Measurements from ENCODE around the gene RALGPS2.

The RALGPS2 gene

DNA sequence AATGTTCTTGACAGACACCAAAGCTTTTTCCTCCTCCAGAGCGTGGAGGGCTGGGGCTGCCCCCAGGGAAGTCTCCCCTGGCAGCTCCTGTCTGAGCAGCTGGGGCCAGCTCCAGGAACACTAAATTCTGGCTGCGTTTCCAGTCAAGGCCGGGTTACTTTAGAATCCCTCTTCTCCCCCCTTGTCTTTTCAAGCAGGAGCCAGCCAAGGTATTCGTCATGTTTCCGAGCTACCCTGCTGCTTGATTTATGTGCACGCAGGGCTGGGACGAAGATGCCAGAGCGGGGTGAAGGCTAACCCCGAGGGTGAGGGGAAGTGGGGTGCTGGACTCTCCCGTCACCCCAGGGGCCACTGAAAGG lies 213.9 kb downstream of the RALGPS2 start:
- TF ChIP-seq, protein P1, sequence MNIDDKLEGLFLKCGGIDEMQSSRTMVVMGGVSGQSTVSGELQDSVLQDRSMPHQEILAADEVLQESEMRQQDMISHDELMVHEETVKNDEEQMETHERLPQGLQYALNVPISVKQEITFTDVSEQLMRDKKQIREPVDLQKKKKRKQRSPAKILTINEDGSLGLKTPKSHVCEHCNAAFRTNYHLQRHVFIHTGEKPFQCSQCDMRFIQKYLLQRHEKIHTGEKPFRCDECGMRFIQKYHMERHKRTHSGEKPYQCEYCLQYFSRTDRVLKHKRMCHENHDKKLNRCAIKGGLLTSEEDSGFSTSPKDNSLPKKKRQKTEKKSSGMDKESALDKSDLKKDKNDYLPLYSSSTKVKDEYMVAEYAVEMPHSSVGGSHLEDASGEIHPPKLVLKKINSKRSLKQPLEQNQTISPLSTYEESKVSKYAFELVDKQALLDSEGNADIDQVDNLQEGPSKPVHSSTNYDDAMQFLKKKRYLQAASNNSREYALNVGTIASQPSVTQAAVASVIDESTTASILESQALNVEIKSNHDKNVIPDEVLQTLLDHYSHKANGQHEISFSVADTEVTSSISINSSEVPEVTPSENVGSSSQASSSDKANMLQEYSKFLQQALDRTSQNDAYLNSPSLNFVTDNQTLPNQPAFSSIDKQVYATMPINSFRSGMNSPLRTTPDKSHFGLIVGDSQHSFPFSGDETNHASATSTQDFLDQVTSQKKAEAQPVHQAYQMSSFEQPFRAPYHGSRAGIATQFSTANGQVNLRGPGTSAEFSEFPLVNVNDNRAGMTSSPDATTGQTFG (tag by site-specific recombination; IDR thresholded peaks at IDR 0.05; ENCODE audit: borderline replicate concordance), result no peak
- TF ChIP-seq ZNF202 (tag by site-specific recombination; IDR thresholded peaks at IDR 0.05; ENCODE audit: borderline replicate concordance) (no peak), ZNF792 (tag by site-specific recombination; IDR thresholded peaks at IDR 0.05) (no peak), GLIS1 (tag by site-specific recombination; IDR thresholded peaks at IDR 0.05) (no peak), ZNF830 (tag by site-specific recombination; IDR thresholded peaks at IDR 0.05; ENCODE audit: low read depth) (no peak), ZNF677 (tag by site-specific recombination; IDR thresholded peaks at IDR 0.05) (no peak), WT1 (tag by site-specific recombination; IDR thresholded peaks at IDR 0.05) (no peak), ZXDB (tag by site-specific recombination; IDR thresholded peaks at IDR 0.05) (no peak), TRIM28 (IDR thresholded peaks at IDR 0.05; ENCODE audit: borderline replicate concordance, low read length) (no peak)
- ChIA-PET POLR2A (no interaction called here), CTCF (no interaction called here)
- Histone ChIP-seq H3K27ac (ENCODE audit: extremely low read depth, low read depth, low read length) (no peak overlapping the region), H3K9me3 (ENCODE audit: control insufficient read depth, insufficient read depth, low read depth, low read length) (no peaks in the 10 kb centered on the region), H3K4me3 (ENCODE audit: low read depth, low read length) (no peak overlapping the region), H3K36me3 (ENCODE audit: control insufficient read depth in 2 of 2, insufficient read depth in 1 of 2, low read length in 2 of 2) (no peaks in the 10 kb centered on the region), H3K4me1 (ENCODE audit: control insufficient read depth, insufficient read depth, low read length) (no peaks in the 10 kb centered on the region)

DNA sequence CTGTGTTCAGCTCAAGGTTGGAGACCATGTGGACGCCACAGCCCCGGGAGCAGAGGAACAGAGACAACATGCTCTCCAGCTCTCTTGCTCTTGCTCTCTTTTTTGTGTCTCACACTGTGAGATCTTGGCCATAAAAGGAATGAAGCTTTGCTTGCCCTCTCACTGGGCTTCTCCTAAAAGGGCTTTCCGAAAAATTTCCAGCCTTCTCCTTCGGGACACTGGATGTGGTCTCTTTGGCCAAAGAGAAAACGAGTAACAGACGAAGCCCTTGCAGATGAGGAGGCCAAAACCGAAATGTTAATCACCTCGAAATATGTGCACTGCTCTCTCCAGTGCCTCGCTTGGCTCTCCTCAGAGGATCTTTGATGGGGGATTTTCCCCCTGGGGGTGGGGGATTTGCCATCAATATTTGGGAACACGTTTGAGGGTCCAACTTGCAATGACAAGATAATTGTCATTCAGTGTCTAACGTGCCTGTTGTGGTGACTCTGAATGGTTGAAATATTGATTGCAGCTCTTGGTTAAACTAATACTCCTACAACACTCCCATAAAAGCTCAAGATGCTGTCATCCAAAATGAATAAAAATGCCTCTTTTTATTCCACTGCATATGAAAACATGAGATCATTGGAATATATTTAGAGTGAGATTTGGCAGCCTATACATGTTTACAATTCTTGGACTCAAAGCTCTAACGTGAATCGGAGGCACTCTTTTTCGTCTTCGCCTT lies 214.5 kb downstream of the RALGPS2 start:
- Histone ChIP-seq H3K4me1 (ENCODE audit: control insufficient read depth, insufficient read depth, low read length) (no peaks in the 10 kb centered on the region), H3K36me3 (ENCODE audit: control insufficient read depth in 2 of 2, insufficient read depth in 1 of 2, low read length in 2 of 2) (no peaks in the 10 kb centered on the region), H3K4me3 (ENCODE audit: low read depth, low read length) (no peak overlapping the region), H3K9me3 (ENCODE audit: control insufficient read depth, insufficient read depth, low read depth, low read length) (no peaks in the 10 kb centered on the region), H3K27ac (ENCODE audit: extremely low read depth, low read depth, low read length) (no peak overlapping the region)
- CTCF ChIA-PET, result interaction anchor here (1.7 kb wide), 1 partner anchor 63 kb away, joined by 4 read pairs; no protein-coding TSS in a partner anchor
- no peak for TF ChIP-seq ZNF24 (tag by site-specific recombination; IDR thresholded peaks at IDR 0.05)
- TF ChIP-seq, protein P2, sequence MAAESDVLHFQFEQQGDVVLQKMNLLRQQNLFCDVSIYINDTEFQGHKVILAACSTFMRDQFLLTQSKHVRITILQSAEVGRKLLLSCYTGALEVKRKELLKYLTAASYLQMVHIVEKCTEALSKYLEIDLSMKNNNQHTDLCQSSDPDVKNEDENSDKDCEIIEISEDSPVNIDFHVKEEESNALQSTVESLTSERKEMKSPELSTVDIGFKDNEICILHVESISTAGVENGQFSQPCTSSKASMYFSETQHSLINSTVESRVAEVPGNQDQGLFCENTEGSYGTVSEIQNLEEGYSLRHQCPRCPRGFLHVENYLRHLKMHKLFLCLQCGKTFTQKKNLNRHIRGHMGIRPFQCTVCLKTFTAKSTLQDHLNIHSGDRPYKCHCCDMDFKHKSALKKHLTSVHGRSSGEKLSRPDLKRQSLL (tag by site-specific recombination; IDR thresholded peaks at IDR 0.05), result no peak
- TF ChIP-seq, protein P3, sequence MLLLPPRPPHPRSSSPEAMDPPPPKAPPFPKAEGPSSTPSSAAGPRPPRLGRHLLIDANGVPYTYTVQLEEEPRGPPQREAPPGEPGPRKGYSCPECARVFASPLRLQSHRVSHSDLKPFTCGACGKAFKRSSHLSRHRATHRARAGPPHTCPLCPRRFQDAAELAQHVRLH (tag by site-specific recombination; IDR thresholded peaks at IDR 0.05), result no peak
- no peak for TF ChIP-seq ZNF561 (tag by site-specific recombination; IDR thresholded peaks at IDR 0.05; ENCODE audit: borderline replicate concordance)
- TF ChIP-seq ZNF530 (tag by site-specific recombination; IDR thresholded peaks at IDR 0.05; ENCODE audit: low read depth), result no peak
- TF ChIP-seq ZNF23 (tag by site-specific recombination; IDR thresholded peaks at IDR 0.05; ENCODE audit: borderline replicate concordance), result no peak
- TF ChIP-seq ZSCAN16 (tag by site-specific recombination; IDR thresholded peaks at IDR 0.05), result no peak
- TF ChIP-seq ZNF169 (tag by site-specific recombination; IDR thresholded peaks at IDR 0.05), result no peak
- POLR2A ChIA-PET, result no interaction called here

DNA sequence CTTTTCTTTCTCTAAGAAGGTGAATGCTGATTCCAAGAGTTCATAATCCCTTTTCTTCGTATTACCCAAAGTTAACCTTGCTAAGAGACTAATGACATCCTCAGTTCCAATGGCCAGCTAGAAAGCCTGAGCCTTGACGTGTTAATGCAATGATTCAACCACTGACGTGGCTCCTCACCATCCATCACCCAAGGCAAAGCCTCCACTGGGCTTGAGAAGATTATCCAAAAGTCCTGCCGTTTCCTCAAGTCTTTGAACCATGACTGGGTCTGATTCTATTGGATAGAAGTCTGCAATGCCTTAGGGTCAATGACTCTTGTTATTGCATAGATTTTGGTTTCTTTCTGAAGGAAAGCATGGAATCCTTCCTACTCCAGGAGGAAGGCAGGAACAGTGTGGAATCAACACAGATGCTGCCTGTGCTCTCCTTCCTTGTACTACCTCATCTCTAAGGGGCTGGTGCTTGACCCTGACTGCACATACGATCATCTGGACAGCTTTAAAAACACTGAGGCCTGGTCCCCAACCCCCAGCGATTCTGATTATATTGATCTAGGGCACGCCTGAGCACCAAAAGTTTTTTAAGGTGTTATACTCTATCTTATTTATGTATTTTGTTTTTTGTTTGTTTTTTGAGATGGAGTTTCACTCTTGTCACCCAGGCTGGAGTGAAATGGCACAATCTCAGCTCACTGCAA lies 215.2 kb downstream of the RALGPS2 start:
- no peaks in the 10 kb centered on the region for H3K4me1 ChIP-seq (ENCODE audit: control insufficient read depth, insufficient read depth, low read length)
- no peak overlapping the region for H3K4me3 ChIP-seq (ENCODE audit: low read depth, low read length)
- ChIA-PET POLR2A (no interaction called here), CTCF (interaction anchor here (1.7 kb wide), 1 partner anchor 62 kb away, joined by 4 read pairs; no protein-coding TSS in a partner anchor)
- H3K9me3 ChIP-seq (ENCODE audit: control insufficient read depth, insufficient read depth, low read depth, low read length), result no peaks in the 10 kb centered on the region
- H3K36me3 ChIP-seq (ENCODE audit: control insufficient read depth in 2 of 2, insufficient read depth in 1 of 2, low read length in 2 of 2), result no peaks in the 10 kb centered on the region
- H3K27ac ChIP-seq (ENCODE audit: extremely low read depth, low read depth, low read length), result no peak overlapping the region
- no peak for TF ChIP-seq ZSCAN30 (tag by site-specific recombination; IDR thresholded peaks at IDR 0.05)
- TF ChIP-seq, protein P4, sequence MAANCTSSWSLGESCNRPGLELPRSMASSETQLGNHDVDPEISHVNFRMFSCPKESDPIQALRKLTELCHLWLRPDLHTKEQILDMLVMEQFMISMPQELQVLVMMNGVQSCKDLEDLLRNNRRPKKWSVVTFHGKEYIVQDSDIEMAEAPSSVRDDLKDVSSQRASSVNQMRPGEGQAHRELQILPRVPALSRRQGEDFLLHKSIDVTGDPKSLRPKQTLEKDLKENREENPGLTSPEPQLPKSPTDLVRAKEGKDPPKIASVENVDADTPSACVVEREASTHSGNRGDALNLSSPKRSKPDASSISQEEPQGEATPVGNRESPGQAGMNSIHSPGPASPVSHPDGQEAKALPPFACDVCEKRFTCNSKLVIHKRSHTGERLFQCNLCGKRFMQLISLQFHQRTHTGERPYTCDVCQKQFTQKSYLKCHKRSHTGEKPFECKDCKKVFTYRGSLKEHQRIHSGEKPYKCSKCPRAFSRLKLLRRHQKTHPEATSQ (tag by site-specific recombination; IDR thresholded peaks at IDR 0.05), result no peak
- TF ChIP-seq SP2 (tag by site-specific recombination; IDR thresholded peaks at IDR 0.05), result no peak
- TF ChIP-seq, protein P5, sequence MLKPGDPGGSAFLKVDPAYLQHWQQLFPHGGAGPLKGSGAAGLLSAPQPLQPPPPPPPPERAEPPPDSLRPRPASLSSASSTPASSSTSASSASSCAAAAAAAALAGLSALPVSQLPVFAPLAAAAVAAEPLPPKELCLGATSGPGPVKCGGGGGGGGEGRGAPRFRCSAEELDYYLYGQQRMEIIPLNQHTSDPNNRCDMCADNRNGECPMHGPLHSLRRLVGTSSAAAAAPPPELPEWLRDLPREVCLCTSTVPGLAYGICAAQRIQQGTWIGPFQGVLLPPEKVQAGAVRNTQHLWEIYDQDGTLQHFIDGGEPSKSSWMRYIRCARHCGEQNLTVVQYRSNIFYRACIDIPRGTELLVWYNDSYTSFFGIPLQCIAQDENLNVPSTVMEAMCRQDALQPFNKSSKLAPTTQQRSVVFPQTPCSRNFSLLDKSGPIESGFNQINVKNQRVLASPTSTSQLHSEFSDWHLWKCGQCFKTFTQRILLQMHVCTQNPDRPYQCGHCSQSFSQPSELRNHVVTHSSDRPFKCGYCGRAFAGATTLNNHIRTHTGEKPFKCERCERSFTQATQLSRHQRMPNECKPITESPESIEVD (tag by site-specific recombination; IDR thresholded peaks at IDR 0.05), result no peak

Measured in HEK293 (cell line).